HG03457 (cell line): ENCODE results near the gene PNCK.
"Not testable (repeated sequence)": the region's sequence is repeated elsewhere in the genome, so short reads cannot be mapped to it uniquely, and the experiment has no call there.

Source experiments
- ATAC-seq: cut with Tn5 transposase; IDR thresholded peaks from one replicate; pipeline ENCODE4 v1.9.1; 2021; ENCODE audit warnings: moderate number of reproducible peaks; ENCODE audit not compliant: unreplicated experiment

Gene PNCK

GRCh38 chrX:153673428-153674218 lies at the start of gene PNCK:
Gene PNCK, minus strand, starts transcription at chrX:153673813. Its CDS starts 737 bp downstream, at chrX:153673076.
- no peak for ATAC-seq

DNA sequence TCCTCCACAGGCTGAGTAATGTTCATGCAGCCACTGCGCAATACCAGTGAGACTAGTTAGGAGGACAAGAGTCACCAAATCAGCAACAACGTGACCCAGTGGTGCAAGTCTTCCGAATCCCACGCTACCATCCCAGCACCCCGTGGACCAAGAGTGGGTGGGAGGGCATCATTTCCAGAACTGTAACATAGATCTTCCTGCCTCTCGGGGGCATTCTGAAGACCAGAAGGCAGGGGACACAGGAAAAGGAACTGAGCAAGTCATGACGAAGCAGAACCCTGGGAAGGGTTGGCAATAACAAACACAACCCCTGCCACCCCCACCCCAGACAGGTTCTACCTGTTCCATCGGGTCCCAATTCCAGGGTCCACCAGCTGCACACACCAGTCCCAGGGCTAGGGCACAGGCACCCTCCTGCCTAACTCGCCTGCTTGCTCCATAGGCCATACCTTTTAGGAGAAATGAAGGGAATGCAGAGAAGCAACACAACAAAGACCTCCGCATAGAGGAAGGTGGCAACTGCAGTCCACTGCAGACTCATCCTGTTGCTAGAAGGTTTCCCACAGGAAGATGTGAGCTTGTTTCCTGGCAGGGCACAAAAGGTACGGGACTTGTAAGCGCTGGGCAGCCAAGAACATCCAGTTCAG lies 49.2 kb upstream of the PNCK start:
- ATAC-seq: no peak

GRCh38 chrX:153719701-153720100 lies 46.1 kb upstream of the PNCK start:
- no peak for ATAC-seq

DNA sequence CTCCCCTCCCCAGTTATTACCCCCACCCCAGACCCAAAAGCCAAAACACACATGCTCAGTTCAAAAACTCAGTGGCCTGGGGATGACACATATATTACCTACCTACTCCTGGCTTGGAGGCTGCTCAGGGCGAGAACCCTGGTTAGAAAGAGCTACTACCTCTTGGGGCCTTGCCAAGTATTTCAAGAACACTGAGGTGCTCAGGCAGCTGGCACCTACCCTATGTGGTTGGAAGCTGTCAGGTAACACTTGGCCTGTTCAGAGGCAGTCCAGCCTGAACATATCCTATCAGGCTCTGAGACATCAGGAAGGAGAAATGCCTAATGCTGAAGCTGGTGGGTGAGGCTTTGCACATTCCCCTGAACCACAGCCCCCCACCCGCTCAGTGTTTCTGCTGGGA lies 45.6 kb upstream of the PNCK start:
- no peak for ATAC-seq

GRCh38 chrX:153717445-153717844 lies 43.8 kb upstream of the PNCK start:
- ATAC-seq: no peak

DNA sequence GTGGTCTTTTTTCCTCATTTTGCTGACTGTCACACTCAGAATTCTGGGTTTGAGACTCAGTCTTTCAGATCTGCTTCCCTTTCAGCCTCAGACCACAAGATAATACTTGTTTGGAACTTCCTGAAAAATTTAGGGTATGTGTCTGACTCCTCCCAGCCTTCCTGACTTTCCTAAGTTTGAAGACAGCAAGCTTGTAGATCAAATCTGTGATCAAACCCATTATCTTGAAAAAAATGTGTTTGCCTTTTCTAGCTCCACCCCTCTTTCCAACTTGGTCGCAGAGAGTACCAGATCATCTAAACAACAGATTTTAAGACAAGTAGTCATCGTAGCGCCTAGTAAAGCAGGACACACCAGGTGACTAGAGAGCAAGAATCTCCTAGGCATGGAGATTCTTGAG lies 40.6 kb upstream of the PNCK start:
- no peak for ATAC-seq

DNA sequence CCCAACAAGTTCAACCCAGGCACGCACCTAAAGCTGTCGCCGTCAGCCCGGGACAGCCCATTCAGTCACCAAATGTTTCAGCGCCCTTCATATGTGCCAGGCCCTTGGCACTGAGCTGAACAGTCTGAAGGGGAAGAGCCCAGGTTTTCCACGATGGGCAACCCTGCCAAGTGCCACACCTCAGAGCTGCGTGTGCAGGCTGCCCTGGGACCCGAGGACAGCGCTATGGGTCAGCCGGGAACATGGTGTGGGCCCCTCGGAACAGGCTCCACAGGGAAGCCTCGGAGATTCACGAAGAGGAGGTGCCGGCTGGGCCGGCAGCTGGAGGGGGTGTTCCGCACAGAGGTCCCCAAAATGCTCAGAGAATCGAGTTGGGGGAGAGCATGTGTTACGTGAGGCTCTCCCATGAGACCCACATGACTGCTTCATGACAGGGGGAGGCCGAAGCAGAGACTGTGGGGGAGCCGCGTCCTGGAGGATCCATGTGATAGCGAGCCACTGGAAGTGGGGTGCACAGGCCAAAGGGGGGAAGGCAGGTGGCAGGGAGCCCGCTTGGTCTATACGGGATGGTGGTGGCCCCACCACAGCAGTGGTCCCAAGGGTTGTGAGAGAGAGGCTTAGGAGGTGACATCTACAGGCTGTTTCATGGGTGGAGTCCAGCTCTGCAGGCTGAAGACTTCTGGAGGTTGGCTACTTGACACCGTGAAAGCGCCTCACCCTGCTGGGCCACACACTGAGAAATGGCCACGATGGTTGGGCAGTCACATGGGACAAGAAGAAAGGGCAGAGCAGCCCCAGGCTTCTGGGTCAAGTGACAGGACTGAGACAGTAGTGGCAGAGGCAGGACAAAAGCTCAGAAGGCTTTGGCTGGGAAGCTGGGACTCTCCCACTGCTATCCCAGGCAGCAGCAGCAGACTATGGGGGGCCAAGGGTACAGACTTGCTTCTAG lies 36.4 kb upstream of the PNCK start:
- no peak for ATAC-seq

DNA sequence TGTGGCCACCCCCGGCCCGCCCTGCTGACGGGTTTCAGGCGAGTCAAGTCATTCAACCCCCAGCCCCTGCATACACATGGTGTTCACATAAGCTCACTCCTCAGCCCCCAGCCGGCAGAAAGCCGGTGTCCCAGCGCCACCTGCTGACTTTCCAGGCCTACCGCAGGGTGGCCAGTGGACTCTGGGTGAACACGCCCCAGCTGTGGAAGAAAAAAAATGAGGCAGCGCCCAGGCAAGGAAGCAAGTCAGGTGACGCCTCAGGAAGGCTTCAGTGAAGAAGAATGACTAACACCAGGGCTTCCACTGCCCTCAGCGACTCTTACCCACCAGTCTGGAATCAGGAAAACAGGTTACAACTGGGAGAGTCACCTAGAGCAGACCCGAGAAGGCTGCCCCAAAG lies 34.8 kb upstream of the PNCK start:
- no peak for ATAC-seq

GRCh38 chrX:153707406-153707805 lies 33.8 kb upstream of the PNCK start:
- ATAC-seq: no peak

DNA sequence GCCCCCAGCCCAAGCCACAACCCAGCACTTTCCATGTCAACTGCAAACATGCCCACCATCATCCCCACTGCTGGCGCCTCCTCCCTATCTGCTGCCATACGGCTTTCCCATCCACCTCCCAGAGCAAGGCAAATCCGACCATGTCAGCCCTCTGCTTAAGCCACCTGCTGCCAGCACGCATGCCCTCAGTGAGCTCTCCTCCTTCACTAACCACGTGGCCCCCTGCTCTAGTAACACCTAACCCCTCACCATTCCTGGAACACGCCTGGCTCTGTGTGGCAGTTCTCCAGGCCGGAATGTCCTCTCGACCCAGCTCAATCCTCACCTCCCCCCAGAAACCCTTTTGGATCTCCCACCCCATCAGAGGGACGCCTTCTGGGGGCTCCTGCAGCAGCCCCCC lies 33.2 kb upstream of the PNCK start:
- ATAC-seq: no peak

DNA sequence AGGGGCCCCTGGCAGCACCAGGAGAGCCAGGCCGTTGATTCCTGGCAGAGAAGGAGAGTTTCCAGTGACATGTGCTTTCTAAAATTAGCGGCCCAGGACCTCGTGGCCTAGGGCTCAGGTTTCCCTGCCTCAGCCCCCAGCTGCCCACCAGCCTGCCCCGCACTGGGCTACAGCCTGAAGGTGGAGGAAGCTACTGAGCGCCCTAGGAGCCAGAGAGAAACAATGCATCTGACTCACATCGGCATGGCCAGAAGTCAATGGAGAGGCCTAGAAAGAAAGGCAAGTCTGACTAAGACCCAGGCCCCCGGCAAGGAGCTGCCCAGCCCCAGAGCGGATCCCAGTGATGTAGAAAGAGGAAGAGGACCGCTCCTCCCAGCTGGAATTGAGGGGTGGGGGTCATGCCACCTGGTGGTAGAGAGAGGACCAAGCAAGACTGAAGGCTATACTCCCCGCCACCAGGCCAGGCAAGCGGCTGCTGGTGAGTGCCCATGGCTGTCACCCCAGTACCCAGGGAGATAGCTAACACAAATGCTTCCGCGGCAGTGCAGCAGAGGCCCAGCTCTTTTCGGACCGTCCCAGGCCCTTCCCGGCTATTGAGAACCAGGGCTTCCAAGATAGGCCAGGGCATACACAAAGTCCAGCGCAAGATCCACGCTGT lies 31.9 kb upstream of the PNCK start:
- not testable (repeated sequence) for ATAC-seq

GRCh38 chrX:153704631-153705402 lies 31.2 kb upstream of the PNCK start:
- not testable (repeated sequence) for ATAC-seq

DNA sequence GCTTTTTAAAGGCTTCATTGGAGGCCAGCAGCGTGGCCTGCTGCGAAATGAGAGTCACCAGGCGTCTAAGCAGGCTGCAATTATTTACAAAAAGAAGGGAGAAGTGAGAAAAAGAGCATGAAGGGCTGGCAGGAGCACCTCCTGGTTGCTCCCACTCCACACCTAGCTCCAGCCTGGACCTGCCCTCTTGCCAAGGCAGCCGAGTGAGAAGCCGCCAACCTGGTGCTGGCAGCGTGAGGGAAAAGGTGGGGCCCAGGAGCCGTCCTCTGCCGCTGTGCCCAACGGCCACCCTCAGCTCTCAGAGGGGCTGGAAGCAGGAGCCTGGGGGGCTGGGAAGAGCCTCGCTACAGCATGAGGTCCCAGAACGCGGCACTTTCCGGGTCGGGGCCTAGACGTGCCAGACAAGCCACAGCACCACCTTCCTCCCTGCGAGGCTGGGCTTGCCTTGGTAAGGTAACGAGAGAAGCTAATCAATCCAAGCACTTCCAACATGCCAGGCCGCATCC lies 30.5 kb upstream of the PNCK start:
- no peak for ATAC-seq

- ATAC-seq: no peak
These were observed 29.4 kb upstream of the PNCK start for GRCh38 chrX:153703036-153703370.

DNA sequence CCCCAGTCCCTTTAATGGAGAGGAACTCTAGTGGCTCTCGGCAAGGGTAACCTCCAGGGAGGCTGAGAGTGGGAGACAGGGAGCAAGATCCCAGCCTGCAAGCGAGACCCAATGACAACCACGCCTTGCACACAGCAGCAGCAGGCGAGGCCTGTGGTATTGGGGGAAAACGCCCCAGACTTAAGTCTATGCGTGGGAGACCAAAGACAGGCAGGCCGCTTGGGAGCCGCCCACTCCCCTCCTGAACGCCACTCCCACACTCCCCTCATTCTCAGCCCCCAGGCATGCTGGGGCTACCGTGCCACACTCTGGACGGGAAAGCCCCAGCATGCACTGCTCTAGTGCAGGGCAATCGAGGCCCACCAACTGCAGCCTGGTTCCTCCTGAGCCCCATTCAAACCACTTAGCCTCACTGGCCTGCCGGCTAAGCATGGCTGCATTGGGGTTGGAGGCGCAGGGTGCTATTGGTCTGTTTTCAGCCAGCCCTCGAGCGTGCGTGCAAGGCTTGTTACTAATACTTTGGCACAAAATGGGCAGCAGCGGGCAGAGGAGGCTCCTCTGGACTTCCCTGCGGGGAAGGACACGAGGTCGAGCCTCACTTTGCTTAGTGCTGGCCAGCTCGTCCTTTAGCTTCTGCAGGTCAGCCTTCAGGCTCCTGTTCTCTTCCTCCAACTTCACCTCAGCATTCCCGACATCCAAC lies 28.9 kb upstream of the PNCK start:
- ATAC-seq: no peak

DNA sequence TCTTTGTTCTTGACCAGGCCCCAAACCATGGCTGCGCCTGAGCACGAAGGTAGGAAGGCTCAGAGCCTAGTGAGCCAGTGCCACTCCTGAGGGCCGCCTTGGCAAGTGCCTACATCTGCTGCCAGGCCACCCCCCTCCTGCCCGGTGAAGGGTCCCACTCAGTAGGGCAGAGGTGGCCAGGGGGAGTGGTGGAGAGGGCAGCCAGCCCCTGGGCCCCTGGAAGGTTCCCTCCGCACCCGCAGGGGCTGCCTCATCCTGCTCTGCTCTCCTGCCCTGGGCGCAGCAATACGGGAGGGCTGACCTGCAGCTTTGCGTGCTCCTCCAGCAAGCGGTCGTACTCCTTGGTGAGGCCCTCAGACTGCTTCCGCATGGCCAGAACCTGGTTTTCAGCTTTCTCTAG lies 28.1 kb upstream of the PNCK start:
- no peak for ATAC-seq

DNA sequence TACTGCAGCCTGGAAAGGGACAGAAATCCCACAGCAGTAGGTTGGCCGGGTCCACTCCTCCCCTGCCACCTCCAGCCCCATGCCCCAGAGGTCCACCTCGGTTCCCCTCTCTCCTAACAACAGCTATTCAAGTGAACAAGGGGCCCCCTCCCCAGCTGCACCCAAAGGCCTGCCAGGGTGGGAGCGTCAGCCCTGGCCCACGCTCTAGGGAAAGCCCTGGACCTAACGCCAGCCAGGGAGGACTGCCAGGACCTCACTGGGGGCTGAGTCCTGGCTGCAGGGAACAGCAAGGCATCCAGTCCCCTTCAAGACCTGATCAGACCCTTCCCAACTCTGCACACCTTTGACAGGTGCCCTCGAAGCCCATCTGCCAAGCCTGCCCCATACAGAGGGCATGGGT lies 27.4 kb upstream of the PNCK start:
- no peak for ATAC-seq

- no peak for ATAC-seq
These were observed 26.8 kb upstream of the PNCK start for GRCh38 chrX:153700376-153700945.

DNA sequence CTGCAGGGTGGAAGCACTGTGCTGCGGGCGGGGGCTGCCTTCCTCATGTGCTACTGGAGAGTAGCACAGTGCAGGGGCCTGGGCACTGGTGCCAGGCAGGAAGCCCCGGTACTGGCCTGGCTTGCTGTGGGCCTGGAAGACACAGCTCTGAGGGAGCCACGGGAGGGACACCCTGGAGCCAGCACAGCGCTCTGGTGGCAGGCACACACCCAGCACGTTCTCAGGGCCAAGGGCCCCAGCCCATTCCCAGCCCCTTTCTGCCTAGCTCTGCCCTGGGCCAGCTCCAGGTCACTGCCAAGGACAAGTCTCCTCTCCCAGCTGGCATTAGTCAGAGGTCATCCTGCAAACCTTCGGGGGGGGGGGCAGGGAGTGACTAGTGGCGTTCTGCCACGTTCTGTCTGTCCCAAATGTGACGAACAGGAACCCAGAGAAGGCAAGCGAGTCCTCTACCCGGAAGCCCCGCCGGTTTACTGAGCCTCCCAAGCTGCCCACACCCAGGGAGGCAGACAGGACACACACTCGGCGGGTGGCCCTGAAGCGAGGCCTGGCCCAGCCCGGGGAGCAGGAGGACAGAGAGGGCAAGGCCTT lies 26.3 kb upstream of the PNCK start:
- ATAC-seq: not testable (repeated sequence)
